Measurements from ENCODE around the gene ALDH6A1. TPM values are rescaled to one million over a fixed set of nuclear protein-coding genes. Genes with fewer than 3 reads are reported as not detected.

Gene ALDH6A1
- total RNA-seq, 1 donor from 2014 or later: 30.3 TPM

- peaks cover 32% of the 10 kb centered on the region for H3K4me1 Mint-ChIP-seq
- TF ChIP-seq CTCF (conservative IDR thresholded peaks at IDR 0.05): no peak
- H3K36me3 Mint-ChIP-seq (ENCODE audit: low read depth): no peaks in the 10 kb centered on the region
- no peaks in the 10 kb centered on the region for H3K27me3 Mint-ChIP-seq (ENCODE audit: low read depth)
- no peak for DNase-seq (ENCODE audit: low read depth, low spot score)
- no peaks in the 10 kb centered on the region for H3K9me3 Mint-ChIP-seq
- peak overlapping the region; percentile 99 for H3K4me3 Mint-ChIP-seq
- H3K27ac Mint-ChIP-seq (ENCODE audit: unreplicated experiment): peak overlapping the region; percentile 93
These were observed 423 bp downstream of the ALDH6A1 start for GRCh38 chr14:74083784-74084276.

GRCh38 chr14:74083161-74083560 is 1.1 kb downstream of the ALDH6A1 start:
- Mint-ChIP-seq H3K27me3 (ENCODE audit: low read depth) (no peaks in the 10 kb centered on the region), H3K36me3 (ENCODE audit: low read depth) (no peaks in the 10 kb centered on the region)

GRCh38 chr14:74081491-74081890 is 2.8 kb downstream of the ALDH6A1 start:
- H3K27ac Mint-ChIP-seq (ENCODE audit: unreplicated experiment): no peak overlapping the region
- H3K36me3 Mint-ChIP-seq (ENCODE audit: low read depth): no peaks in the 10 kb centered on the region

More at GRCh38 chr14:74083161-74083560, 1.1 kb downstream of the ALDH6A1 start:
- Mint-ChIP-seq H3K27ac (ENCODE audit: unreplicated experiment) (no peak overlapping the region), H3K4me3 (peak overlapping the region; percentile 99), H3K4me1 (peaks cover 32% of the 10 kb centered on the region), H3K9me3 (no peaks in the 10 kb centered on the region)
- no peak for TF ChIP-seq CTCF (conservative IDR thresholded peaks at IDR 0.05)
- DNase-seq (ENCODE audit: low read depth, low spot score): no peak

GRCh38 chr14:74080820-74081460 is 3.3 kb downstream of the ALDH6A1 start:
- Mint-ChIP-seq H3K27ac (ENCODE audit: unreplicated experiment) (no peak overlapping the region), H3K4me1 (peaks cover 30% of the 10 kb centered on the region), H3K4me3 (no peak overlapping the region), H3K9me3 (no peaks in the 10 kb centered on the region), H3K27me3 (ENCODE audit: low read depth) (no peaks in the 10 kb centered on the region), H3K36me3 (ENCODE audit: low read depth) (no peaks in the 10 kb centered on the region)
- no peak for TF ChIP-seq CTCF (conservative IDR thresholded peaks at IDR 0.05)
- no peak for DNase-seq (ENCODE audit: low read depth, low spot score)

More at GRCh38 chr14:74081491-74081890, 2.8 kb downstream of the ALDH6A1 start:
- peaks cover 32% of the 10 kb centered on the region for H3K4me1 Mint-ChIP-seq
- no peak for TF ChIP-seq CTCF (conservative IDR thresholded peaks at IDR 0.05)
- no peak for DNase-seq (ENCODE audit: low read depth, low spot score)
- H3K27me3 Mint-ChIP-seq (ENCODE audit: low read depth): no peaks in the 10 kb centered on the region
- peak overlapping the region; percentile 39 for H3K4me3 Mint-ChIP-seq
- H3K9me3 Mint-ChIP-seq: no peaks in the 10 kb centered on the region

GRCh38 chr14:74077401-74077800 is 6.9 kb downstream of the ALDH6A1 start:
- Mint-ChIP-seq H3K4me3 (no peak overlapping the region), H3K27ac (ENCODE audit: unreplicated experiment) (no peak overlapping the region), H3K4me1 (no peaks in the 10 kb centered on the region), H3K27me3 (ENCODE audit: low read depth) (no peaks in the 10 kb centered on the region), H3K36me3 (ENCODE audit: low read depth) (no peaks in the 10 kb centered on the region), H3K9me3 (no peaks in the 10 kb centered on the region)
- TF ChIP-seq CTCF (conservative IDR thresholded peaks at IDR 0.05): no peak
- DNase-seq (ENCODE audit: low read depth, low spot score): no peak

All from neural crest cell (in vitro differentiated cells).